GM19324 (cell line): ENCODE data around the gene GNPTG.

Experiments
- ATAC-seq: cut with Tn5 transposase; IDR thresholded peaks from one replicate; pipeline ENCODE4 v1.9.1; 2021; ENCODE audit warnings: mild to moderate bottlenecking, moderate library complexity; ENCODE audit not compliant: unreplicated experiment, low FRiP score

The GNPTG gene

DNA sequence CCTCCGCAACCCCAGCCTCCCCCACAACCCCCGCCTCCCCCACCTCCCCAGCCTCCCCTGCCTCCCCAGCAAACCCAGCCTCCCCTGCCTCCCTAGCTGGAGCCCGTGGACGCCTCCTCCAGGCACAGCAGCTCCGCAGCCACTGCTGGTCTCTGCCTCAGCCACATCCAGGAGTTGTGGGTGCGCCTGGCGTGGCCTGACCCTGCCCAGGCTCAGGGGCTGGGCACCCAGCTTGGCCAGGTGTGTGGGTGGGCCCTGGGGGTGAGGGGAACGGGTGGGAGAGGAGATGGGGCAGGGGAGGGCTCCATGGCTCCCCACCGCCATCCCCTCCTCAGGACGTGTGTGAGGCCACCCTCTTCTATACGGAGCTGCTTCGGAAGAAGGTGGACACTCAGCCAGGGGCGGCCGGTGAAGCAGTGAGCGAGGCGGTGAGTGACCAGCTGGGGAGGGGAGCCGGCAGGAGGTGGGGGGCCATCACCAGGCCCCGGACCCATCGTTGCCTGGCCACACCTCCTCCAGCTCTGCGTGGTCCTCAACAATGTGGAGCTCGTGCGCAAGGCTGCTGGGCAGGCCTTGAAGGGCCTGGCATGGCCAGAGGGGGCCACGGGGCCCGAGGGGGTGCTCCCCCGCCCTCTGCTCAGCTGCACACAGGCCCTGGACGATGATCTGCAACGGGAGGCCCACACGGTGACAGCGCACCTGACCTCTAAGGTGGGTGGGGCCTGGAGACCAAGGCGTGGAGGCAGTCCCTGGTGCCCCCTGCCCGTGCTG lies 5.9 kb upstream of the GNPTG start:
- ATAC-seq = no peak

- ATAC-seq = no peak
Measured at GRCh38 chr16:1346422-1347285, 5.1 kb upstream of the GNPTG start.

DNA sequence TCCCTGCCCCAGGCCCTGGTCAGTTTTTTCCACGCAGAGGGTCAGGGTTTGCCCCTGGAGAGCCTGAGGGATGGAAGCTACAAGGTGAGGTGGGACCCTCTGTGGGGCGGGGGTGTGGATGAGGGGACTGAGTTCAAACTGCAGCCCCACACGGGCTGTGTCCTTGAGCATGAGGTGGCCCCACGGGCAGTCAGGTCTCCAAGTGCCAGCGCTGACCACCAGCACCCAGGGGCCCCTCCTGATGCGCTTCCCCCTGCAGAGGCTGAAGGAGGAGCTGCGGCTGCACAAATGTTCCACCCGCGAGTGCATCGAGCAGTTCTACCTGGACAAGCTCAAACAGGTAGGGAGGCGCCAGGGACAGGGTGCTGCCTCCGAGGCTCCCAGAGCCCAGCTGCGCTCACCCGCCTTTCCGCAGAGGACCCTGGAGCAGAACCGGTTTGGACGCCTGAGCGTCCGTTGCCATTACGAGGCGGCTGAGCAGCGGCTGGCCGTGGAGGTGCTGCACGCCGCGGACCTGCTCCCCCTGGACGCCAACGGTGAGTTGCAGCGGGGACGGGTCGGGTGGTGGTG lies 4.4 kb upstream of the GNPTG start:
- ATAC-seq = no peak

DNA sequence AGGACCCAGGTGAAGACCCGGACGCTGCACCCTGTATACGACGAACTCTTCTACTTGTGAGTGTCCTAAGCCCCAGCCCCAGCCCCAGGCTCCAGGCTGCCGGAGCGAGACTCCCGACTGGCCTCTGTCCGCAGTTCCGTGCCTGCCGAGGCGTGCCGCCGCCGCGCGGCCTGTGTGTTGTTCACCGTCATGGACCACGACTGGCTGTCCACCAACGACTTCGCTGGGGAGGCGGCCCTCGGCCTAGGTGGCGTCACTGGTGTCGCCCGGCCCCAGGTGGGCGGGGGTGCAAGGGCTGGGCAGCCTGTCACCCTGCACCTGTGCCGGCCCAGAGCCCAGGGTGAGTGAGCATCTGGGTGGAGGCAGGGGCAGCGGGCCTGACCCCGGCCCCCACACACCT lies 3.8 kb upstream of the GNPTG start:
- no peak for ATAC-seq

DNA sequence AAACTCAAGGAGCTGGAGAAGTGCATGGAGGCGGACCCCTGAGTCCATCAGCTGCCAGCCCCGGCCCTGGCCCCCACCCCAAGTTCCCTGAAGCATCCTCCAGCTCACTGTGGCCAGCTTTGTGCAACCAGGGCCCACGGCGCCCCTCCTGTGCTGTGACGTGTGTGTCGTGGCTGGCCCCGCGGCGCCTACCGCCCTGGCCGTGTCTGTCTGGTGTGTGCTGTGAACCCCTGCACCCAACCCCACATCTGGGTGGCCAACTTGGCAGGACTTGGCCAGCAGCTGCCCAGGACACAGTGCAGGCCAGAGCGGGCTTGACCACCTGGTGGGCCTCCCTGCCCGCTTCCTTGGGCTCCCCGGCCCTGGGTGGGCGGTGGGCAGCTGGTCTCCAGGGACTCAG lies 3.3 kb upstream of the GNPTG start:
- no peak for ATAC-seq

DNA sequence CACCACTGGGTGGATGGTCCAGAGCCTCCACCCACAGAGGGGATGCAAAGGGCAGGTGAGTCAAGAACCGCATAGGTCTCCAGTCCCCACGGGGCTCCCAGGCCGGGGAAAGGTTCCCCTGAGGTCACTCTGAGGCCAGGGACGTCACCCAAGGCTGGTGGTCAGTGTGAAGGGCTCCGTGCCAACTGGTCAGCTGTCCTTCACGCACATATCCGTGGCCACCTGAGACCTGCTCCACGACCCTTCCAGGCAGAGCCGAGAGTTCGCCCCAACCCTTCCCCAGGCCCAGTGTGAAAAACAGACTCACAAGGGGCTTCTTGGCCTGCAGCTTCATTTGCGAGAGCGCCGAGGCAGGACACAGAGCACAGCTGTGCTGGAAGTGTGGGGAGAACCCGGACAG lies 2.8 kb upstream of the GNPTG start:
- ATAC-seq = no peak

GRCh38 chr16:1349351-1349750 lies 2.4 kb upstream of the GNPTG start:
- ATAC-seq = no peak

- no peak for ATAC-seq
Measured at GRCh38 chr16:1349951-1350350, 1.8 kb upstream of the GNPTG start.

- ATAC-seq = no peak
Measured at GRCh38 chr16:1350691-1351090, 1.0 kb upstream of the GNPTG start.

DNA sequence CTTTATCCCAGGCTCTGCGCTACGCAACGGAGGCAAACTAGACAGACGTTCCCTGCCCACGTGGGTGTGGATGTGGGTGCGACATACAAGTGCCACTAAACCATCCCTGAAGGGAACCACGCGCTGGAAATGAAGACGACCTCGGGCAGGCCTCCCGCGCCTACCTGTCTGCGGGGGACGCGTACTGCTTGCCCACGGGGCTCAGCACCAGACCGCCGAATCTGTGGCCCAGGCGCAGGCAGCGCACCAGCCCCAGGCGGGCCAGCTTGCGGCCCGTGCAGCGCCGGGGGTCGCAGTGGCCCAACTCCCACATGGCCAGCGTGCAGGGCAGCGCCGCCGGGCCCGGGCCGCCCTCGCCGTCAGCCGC lies 533 bp upstream of the GNPTG start:
- peak; percentile 23 for ATAC-seq

DNA sequence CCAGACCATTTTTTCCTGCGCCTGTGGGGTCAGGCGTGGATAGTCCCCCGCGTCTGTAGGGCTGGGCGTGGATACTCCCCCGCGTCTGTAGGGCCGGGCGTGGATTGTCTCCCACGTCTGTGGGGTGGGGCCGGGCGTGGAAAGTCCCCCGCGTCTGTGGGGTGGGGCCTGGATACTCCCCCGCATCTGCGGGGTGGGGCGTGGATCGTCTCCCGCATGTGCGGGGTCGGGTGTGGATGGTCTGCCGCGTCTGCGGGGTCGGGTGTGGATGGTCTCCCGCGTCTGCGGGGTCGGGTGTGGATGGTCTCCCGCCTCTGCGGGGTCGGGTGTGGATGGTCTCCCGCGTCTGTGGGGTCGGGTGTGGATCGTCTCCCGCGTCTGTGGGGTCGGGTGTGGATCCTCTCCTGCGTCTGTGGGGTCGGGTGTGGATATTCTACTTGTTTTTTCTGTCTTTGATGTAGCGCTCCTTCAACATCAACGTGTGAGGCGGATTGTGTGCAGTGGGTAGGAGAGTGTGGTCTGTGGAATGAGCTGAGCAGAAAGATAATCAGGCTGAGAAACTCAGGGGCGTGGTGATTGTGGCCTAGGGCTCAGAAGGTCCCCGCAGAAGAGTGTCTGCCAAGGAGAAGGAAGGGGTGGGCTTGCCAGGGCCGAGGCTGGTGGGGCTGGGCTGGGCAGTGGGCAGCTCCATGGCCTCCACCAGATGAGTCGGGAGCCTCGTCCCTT lies 3.2 kb downstream of the GNPTG start:
- ATAC-seq = no peak

DNA sequence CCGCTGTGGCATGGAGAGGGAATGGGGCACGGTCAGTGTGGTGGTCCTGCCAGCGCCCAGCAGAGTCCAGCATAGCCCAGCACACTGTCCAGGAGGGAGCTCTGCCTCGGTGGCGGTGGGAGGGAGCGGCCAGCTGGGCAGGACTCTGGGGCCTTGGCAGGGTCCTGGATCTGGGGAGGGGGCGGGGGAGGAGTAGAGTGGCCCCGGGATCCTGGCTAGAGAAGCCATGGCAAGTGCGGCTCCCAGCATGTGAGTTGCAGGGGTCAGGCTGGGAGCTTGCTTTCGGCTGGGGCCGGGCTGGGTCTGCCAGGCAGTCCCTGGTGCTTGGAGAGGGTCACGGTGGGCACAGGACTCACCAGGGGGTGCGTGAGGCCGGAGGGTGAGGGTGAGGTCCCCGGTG lies 3.9 kb downstream of the GNPTG start:
- ATAC-seq = no peak

GRCh38 chr16:1356061-1356900 lies 4.5 kb downstream of the GNPTG start:
- ATAC-seq = no peak

- no peak for ATAC-seq
Measured at GRCh38 chr16:1357906-1358566, 6.3 kb downstream of the GNPTG start.

- no peak for ATAC-seq
Measured at GRCh38 chr16:1361685-1362360, 10.1 kb downstream of the GNPTG start.

GRCh38 chr16:1362807-1363206 lies 11.1 kb downstream of the GNPTG start:
- ATAC-seq = no peak

- no peak for ATAC-seq
Measured at GRCh38 chr16:1363501-1364041, 11.8 kb downstream of the GNPTG start.

- no peak for ATAC-seq
Measured at GRCh38 chr16:1364510-1364909, 12.8 kb downstream of the GNPTG start.
